ENCODE results near the gene VAPA.

Gene VAPA

DNA sequence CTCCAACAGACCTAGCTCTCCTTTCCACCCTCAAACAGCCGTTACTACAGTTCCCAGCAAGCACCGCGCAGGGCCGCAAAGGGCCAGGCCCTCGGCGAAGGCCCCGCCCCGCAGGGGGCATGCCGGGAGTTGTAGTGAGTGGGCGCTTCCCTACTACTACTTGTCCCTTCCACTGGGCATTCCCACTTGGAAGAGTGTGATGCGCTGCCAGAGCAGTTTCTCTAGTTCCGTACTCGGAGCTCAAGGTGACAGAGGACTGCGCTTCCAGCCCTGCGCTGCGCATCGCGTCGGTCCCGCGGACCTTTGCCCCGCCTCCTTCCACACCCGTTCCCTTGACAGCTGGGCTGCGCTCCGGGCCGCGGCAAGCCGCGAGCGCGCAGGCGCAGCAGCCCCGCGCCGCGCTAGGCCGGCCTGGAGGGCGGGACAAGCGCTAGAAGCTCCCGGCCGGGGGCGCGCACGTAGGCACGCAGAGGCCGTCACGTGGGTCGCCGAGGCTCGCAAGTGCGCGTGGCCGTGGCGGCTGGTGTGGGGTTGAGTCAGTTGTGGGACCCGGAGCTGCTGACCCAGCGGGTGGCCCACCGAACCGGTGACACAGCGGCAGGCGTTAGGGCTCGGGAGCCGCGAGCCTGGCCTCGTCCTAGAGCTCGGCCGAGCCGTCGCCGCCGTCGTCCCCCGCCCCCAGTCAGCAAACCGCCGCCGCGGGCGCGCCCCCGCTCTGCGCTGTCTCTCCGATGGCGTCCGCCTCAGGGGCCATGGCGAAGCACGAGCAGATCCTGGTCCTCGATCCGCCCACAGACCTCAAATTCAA, at the start of gene VAPA:
Gene VAPA (plus strand): TSS at position 491 of the 808 bp plus-strand sequence. CDS start 241 bp downstream, at position 732.
- DNase-seq: peak; percentile 99

GRCh38 chr18:9865764-9866490, 47.9 kb upstream of the VAPA start:
- no peak for DNase-seq

- DNase-seq: no peak
These were observed 47.2 kb upstream of the VAPA start for GRCh38 chr18:9866627-9867026.

DNA sequence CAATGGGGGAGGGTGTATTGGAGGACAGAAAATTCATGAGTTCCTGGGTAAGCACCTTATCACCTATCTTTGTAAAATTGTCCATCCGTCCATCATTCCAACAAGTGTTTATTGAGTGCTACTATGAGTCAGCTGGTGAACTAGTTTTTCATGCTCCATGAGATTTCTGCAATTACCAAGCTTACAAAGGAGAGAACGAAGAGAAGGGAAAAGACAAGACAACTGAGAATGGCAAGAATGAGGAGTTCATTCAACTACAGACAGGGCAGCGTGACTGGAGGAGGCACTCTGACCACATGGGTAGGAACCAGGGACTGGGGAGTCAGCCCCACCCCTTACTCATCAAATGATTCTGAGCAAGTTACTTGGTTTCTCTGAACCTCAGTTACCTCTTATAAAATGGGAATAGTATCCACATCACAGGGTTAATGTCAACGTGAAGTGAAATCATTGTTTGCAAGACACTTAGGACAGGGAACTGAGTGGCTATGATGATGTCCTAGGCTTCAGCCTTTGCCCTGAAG, 46.7 kb upstream of the VAPA start:
- DNase-seq: no peak

DNA sequence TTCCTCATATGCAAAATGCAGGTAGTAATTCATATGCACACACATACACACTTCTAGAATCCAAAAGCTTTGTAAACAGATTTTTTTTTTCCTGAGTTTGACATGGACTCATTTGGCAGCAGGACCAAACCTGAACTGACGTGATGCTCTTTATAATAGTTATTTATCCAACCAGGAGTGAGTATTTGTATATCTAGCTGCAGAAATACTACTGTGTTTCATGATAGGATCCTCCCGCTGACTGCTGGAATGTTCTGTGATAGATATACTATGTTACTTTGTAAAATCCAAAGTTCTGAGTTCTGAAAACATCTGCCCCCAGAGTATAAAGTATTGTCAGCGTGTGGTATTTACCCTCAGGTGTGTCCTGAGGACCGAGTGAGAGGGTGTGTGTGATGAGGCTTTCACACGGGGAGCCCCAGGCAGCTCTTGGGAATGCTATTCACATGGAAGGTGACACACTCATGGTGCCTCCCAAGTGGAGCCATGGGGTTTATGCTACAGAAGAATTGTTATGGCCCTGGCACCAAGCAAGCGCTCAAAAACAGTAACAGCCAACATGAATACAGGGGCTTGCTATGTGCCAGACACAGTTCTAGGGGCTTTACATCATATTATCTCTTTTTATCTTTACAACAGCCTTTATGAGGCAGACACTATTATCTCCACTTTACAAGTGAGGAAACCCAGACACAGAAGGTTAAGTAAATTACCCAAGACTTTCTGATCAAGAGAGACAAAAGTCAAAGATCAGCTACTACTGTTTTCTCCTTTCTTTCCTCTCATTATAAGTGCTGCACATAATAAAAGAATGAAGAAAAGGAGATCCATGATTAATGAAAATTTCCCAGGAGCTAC, 44.7 kb upstream of the VAPA start:
- no peak for DNase-seq

DNA sequence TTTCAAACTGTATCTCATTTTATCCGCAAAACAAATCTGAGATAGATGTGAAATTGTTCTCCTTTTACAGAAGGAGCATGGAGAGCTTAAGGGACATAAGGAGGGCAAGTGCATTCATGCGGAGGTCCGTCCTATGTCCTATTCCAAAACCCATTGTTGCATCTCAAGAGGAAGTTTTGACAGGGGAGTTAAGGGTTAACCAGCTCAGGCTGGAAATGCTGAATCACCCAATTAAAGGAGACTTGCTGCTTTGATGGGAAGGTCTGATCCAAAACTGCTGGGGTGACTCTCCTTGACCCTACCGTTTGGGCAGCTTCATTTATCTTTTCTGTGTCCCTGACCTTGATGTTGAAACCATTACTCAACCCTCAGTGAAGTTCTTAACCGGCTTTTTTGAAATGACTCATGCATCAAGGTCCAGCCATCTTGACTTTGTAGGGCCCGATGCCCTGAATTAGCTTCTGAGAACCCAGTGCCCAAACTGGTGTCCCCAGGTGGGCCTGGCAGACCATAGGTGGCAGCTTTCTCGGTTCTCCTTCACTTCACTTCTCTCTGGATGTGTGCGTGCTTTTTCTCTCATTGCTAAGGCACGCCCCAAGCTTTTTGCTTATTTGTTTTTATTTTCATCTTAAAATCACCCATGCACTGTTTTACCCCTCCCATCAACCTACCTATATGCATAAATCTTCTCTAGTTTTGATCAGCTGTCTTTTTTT, 43.9 kb upstream of the VAPA start:
- DNase-seq: peak; percentile 99

GRCh38 chr18:9870431-9871008, 43.3 kb upstream of the VAPA start:
- peak; percentile 76 for DNase-seq

- DNase-seq: no peak
These were observed 42.5 kb upstream of the VAPA start for GRCh38 chr18:9871244-9871746.

GRCh38 chr18:9872823-9873222, 41.0 kb upstream of the VAPA start:
- DNase-seq: no peak

GRCh38 chr18:9874728-9875127, 39.1 kb upstream of the VAPA start:
- no peak for DNase-seq

DNA sequence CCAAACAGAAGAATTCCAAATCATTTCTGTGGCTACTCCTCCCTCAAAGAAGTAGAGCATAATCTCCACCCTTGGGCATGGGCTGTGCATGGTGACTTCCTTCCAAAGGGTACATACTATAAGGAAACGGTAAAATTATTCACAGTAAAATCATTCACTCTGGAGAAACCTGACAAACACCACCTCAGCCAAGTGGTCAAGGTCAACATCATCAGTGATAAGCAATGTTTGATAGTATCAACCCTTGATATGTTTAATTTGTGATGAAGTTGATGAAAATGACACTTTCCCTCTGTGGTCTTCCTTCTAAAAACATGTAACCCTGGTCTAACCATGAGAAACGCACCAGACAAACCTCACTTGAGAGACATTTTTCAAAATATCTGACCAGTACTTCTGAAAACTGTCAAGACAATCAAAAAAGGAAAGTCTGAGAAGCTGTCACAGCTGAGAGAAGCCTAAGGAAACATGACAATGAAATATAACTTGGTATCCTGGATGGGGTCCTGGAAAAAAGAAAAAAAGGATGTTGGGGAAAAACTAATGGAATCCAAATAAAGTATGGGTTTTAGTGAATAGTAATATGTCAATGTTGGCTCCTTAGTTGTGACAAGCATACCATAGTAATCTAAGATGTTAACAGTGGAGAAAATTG, 37.5 kb upstream of the VAPA start:
- DNase-seq: peak; percentile 82

DNA sequence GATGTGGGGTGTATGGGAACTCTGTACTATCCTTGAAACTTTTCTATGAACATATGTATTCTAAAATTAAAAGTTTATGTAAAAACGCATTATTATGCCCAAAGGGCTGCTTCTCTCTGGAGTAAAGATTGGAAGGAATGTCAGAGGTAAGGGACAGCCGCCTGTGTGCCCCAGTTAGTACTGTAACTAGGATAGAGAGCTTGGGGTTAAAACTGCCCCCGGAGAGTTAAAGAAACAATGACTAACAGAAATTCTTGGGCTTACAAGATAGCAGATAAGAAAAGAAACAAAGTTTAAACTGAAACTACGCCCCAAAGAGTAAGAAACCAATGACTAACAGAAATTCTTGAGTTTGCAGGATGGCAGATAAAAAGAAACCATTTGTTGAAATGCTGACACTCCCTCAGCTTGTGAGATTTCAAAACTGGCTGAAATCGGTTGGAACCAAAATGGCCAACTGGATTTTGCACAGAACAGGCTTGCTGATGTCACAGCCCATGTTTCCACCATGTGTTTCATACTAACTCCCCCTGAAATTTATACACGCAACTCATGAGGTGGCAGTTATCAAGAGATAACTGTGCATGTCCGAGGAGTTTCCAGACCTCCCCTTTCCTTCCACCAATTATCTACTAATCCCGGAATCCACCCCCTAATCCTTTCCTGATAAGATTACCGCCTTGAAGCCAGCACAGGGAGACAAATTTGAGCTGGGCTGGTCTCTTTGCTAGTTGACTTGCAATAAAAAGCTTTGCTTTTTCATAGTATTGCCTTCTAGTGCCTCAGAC, 36.8 kb upstream of the VAPA start:
- DNase-seq: peak; percentile 99

- DNase-seq: no peak
These were observed 36.2 kb upstream of the VAPA start for GRCh38 chr18:9877655-9878014.

- no peak for DNase-seq
These were observed 35.7 kb upstream of the VAPA start for GRCh38 chr18:9878095-9878494.

DNA sequence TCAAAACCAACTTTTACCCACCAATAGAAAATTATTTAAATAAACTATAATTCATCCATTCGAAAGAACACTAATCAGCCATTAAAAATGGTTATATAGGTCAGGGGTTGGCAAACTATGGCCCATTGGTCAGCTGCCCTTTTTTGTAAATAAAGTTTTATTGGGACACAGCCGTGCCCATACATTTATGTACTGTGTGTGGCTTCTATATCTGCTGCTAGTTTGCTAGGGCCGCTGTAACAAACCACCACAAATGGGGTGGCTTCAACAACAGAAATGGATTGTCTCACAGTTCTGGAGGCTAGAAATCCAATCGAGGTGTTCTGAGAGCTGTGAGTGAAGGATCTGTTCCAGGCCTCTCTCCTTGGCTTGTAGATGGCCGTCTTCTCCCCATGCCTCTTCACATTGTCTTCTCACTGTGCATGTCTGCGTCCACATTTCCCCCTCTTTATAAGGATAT, 35.0 kb upstream of the VAPA start:
- no peak for DNase-seq

DNA sequence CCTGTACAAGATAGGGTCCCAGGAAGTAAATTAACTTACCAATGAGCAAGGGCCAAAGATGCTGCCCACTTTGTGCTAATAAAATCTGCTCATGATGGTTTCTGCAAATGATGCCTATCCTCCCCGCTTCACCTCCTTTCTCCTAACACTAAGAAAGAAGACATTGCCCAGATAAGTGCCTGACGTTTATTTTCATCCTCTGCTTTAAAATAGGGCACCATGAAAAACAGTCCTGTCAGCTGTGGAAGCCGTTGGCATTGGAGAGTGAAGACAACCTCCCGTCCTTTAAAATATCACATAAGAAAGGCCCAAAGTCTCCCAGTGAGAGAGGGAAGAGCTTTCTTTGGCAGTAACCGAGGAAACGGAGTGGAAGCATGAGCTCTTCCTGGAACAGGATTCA, 29.7 kb upstream of the VAPA start:
- DNase-seq: no peak

DNA sequence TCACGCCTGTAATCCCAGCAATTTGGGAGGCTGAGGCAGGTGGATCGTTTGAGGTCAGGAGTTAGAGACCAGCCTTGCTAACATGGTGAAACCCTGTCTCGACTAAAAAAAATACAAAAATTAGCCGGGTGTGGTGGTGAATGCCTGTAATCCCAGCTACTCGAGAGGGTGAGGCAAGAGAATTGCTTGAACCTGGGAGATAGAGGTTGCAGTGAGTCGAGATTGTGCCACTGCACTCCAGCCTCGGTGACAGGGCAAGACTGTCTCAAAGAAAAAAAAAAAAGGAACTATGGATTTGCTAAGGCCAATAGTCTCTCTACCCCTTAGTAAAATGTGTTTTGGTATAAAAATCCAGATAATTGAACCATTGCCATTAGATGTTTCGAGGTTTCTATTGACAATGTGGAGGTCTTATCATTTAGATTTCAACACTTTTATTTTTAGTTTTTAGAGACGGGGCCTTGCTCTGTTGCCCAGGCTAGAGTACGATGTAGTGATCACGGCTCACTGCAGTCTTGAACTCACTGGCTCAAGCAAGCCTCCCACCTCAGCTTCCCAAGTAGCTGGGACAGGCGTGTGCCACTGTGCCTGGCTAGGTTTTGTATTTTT, 29.2 kb upstream of the VAPA start:
- DNase-seq: peak; percentile 65

DNA sequence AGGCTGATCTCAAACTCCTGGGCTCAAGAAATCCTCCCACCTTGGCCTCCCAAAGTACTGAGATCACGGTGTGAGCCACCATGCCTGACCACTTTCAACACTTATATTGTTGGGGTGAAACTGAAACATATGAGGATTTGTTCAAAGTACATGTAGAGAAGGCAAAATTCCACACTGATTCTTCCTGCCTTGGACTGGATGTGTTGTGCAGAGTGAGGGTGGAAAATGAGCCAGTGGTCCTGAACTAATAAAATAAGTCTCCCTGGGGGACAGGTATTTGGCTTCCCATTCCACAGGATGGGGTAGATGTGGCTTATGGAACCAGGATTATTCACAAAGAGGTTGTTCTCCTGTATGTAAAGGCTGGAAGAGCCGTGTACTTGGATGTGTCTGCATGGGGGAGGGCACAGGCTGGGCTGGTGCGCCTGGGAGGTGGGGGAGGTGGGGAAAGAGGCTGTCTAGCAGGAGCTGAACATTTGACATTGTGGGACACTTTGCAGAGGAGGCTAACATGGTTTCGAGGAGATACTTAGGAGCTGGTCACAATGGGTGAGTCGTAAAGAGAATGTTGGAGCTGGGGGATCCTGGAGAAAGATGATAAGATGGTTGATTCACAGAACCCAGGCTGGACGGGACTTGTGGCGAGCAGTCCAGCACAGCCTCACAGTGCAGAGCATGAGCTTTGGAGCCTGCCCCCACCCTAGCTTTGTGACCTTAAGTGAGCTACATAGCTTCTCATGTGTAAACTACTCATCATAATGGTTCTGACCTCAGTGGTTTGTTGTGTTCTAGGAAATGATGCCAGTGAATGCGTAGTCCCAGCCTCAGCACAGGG, 28.4 kb upstream of the VAPA start, which contains the start of gene TXNDC2:
Gene TXNDC2 (plus strand): TSS at position 804 of the 835 bp plus-strand sequence. CDS start 708 bp downstream, outside the sequence.
- peak; percentile 90 for DNase-seq

- DNase-seq: no peak
These were observed 27.8 kb upstream of the VAPA start for GRCh38 chr18:9886005-9886348.
